Sigmoid colon (tissue), 7 donors: Measurements from ENCODE around the gene HRAS. TPM values are rescaled to one million over a fixed set of nuclear protein-coding genes. Genes with fewer than 3 reads are reported as not detected.

ENCODE experiments used
- DNase-seq: peaks from one replicate; pipeline ENCODE4 v3.0.0-alpha.2; 2019
- H3K27ac ChIP-seq, 4 donors: fragments of 200-600 bp; sonication (generic); one replicate each; pipeline ENCODE4 v1.5.1; 2016 to 2019; ENCODE audit warnings: mild to moderate bottlenecking in 1 of 4
- H3K27me3 ChIP-seq, 3 donors: fragments of 200-600 bp; sonication (generic); one replicate each; pipeline ENCODE4 v1.5.1; 2019; ENCODE audit warnings: mild to moderate bottlenecking in 1 of 3
- H3K36me3 ChIP-seq, 4 donors: fragments of 200-600 bp; sonication (generic); one replicate each; pipeline ENCODE4 v1.5.1; 2016 to 2019
- H3K4me1 ChIP-seq, 4 donors: fragments of 200-600 bp; sonication (generic); one replicate each; pipeline ENCODE4 v1.5.1; 2017 to 2019
- H3K4me3 ChIP-seq, 4 donors: fragments of 200-600 bp; sonication (generic); one replicate each; pipeline ENCODE4 v1.5.1; 2017 to 2019; ENCODE audit warnings: mild to moderate bottlenecking in 2 of 4, moderate library complexity in 1 of 4
- H3K9me3 ChIP-seq, 4 donors: fragments of 200-600 bp in 3 of 4; sonication (generic) in 3 of 4; one replicate each; pipeline versions ENCODE4 v1.5.1 to v1.6.1; 2013 to 2019
- CTCF ChIP-seq, 4 experiments: fragments of 450-650 bp in 3 of 4; fragments of 200-600 bp in 1 of 4; IDR thresholded peaks; one replicate each; pipeline ENCODE4 v1.5.1; 2016 to 2019; ENCODE audit warnings: antibody characterized with exemption in 4 of 4, mild to moderate bottlenecking in 3 of 4, moderate library complexity in 2 of 4
- EP300 ChIP-seq, 4 donors: sonication (generic); formaldehyde crosslinking; IDR thresholded peaks; one replicate each; pipeline ENCODE4 v1.6.1; 2017; ENCODE audit warnings: antibody characterized with exemption in 4 of 4
- POLR2A ChIP-seq, 2 donors: fragments of 450-650 bp; IDR thresholded peaks; one replicate each; pipeline ENCODE4 v1.6.1; 2016; ENCODE audit warnings: antibody characterized with exemption in 2 of 2, mild to moderate bottlenecking in 2 of 2, moderate library complexity in 2 of 2
- POLR2AphosphoS5 ChIP-seq, 4 donors: sonication (generic); formaldehyde crosslinking; IDR thresholded peaks; one replicate each; pipeline ENCODE4 v1.6.1; 2017; ENCODE audit warnings: antibody characterized with exemption in 4 of 4
- whole genome bisulfite sequencing, 2 donors: extraction: QIAGEN DNeasy Blood & Tissue Kit; methylation state at CpG; one replicate each; pipeline ENCODE4 v1.1.7; 2013; 5-methylcytosine and 5-hydroxymethylcytosine counted together
- intact Hi-C: fragments of 100-400 bp; cut with DNase I; formaldehyde crosslinking; loops from one replicate; pipeline ENCODE4 v1.15.1; 2023
- polyA plus RNA-seq, 3 donors: library from polyadenylated mRNA; stranded (reverse); fragments of 200-250 nt; gene quantifications; one replicate each; pipeline ENCODE4 v1.2.3, GENCODE V29; 2013
- total RNA-seq, 4 donors: library from RNA; depleted of rRNA; stranded (reverse); fragments of >200 nt; gene quantifications; one replicate each; pipeline ENCODE4 v1.1.0, GENCODE V29; 2016
- donor health status: healthy with polysubstance abuse.
- donor health status: Bipolar disorder and iron deficiency.
- donor health status: healthy.

HRAS gene
- total and polyA plus RNA-seq, 7 donors: 27.8 to 76.1 (median 44.6) TPM

- peaks cover 28 to 57% (median 52%) of the 10 kb centered on the region in 3 donors for H3K27me3 ChIP-seq
- WGBS, 2 donors: 86 to 90% methylated on average over 5 of the region's 5 CpGs
- H3K9me3 ChIP-seq: no peaks in the 10 kb centered on the region
- intact Hi-C loops: no loop called here
- no peaks in the 10 kb centered on the region for H3K36me3 ChIP-seq
- H3K27ac ChIP-seq: no peak overlapping the region
- no peak overlapping the region for H3K4me3 ChIP-seq
- H3K4me1 ChIP-seq: peaks cover 0 to 16% (median 14%) of the 10 kb centered on the region in 4 donors
- no peak for DNase-seq
- TF ChIP-seq EP300 (IDR thresholded peaks at IDR 0.05) (no peak), CTCF (IDR thresholded peaks at IDR 0.05) (no peak), POLR2AphosphoS5 (IDR thresholded peaks at IDR 0.05) (no peak), POLR2A (IDR thresholded peaks at IDR 0.05) (no peak)
These were observed 15.3 kb upstream of the HRAS start for GRCh38 chr11:550746-551085.

- peaks cover 0 to 10% (median 9%) of the 10 kb centered on the region in 4 donors for H3K4me1 ChIP-seq
- H3K36me3 ChIP-seq: no peaks in the 10 kb centered on the region
- no peak overlapping the region for H3K4me3 ChIP-seq
- no peak overlapping the region for H3K27ac ChIP-seq
- WGBS, 2 donors: 95% methylated on average over 25 of the region's 25 CpGs
- H3K27me3 ChIP-seq: peaks cover 22 to 51% (median 47%) of the 10 kb centered on the region in 3 donors
- TF ChIP-seq POLR2AphosphoS5 (IDR thresholded peaks at IDR 0.05) (no peak), EP300 (IDR thresholded peaks at IDR 0.05) (no peak), CTCF (IDR thresholded peaks at IDR 0.05) (no peak), POLR2A (IDR thresholded peaks at IDR 0.05) (no peak)
- intact Hi-C loops: no loop called here
- H3K9me3 ChIP-seq: no peaks in the 10 kb centered on the region
- no peak for DNase-seq
These were observed 14.8 kb upstream of the HRAS start for GRCh38 chr11:550021-550745.

- intact Hi-C loops: no loop called here
- TF ChIP-seq CTCF (IDR thresholded peaks at IDR 0.05): no peak
- no peak for TF ChIP-seq POLR2AphosphoS5 (IDR thresholded peaks at IDR 0.05)
- no peak for TF ChIP-seq POLR2A (IDR thresholded peaks at IDR 0.05)
- no peak for TF ChIP-seq EP300 (IDR thresholded peaks at IDR 0.05)
- Histone ChIP-seq H3K36me3 (no peaks in the 10 kb centered on the region), H3K4me3 (no peak overlapping the region), H3K9me3 (no peaks in the 10 kb centered on the region), H3K27ac (no peak overlapping the region), H3K27me3 (peaks cover 12 to 43% (median 36%) of the 10 kb centered on the region in 3 donors), H3K4me1 (no peaks in the 10 kb centered on the region)
- WGBS, 2 donors: 86 to 91% methylated on average over 32 of the region's 32 CpGs
- no peak for DNase-seq
These were observed 13.6 kb upstream of the HRAS start for GRCh38 chr11:548700-549603.

- no peaks in the 10 kb centered on the region for H3K9me3 ChIP-seq
- no peak overlapping the region for H3K4me3 ChIP-seq
- H3K36me3 ChIP-seq: no peaks in the 10 kb centered on the region
- intact Hi-C loops: no loop called here
- no peak for TF ChIP-seq POLR2AphosphoS5 (IDR thresholded peaks at IDR 0.05)
- no peak for TF ChIP-seq POLR2A (IDR thresholded peaks at IDR 0.05)
- no peak for TF ChIP-seq CTCF (IDR thresholded peaks at IDR 0.05)
- no peak for TF ChIP-seq EP300 (IDR thresholded peaks at IDR 0.05)
- 88 to 92% methylated on average over 11 of the region's 11 CpGs for WGBS, 2 donors
- no peak overlapping the region for H3K27ac ChIP-seq
- H3K27me3 ChIP-seq: peaks cover 0 to 17% (median 3%) of the 10 kb centered on the region in 3 donors
- no peak for DNase-seq
- H3K4me1 ChIP-seq: no peaks in the 10 kb centered on the region
These were observed 9.8 kb upstream of the HRAS start for GRCh38 chr11:545171-545570.
